H1 (cell line): ENCODE measurements around the gene MAP3K14. TPM values are rescaled to one million over a fixed set of nuclear protein-coding genes. Genes with fewer than 3 reads are reported as not detected.

Source experiments
- CTCF ChIA-PET: fragments of 300-600 bp; sonication (Branson Sonifier 250); formaldehyde crosslinking; loops from one replicate; lab custom pipeline; 2021; ENCODE audit not compliant: partially characterized antibody; lab: Charles Lee
- POLR2A ChIA-PET: fragments of 300-600 bp; sonication (Branson Sonifier 250); formaldehyde crosslinking; loops from one replicate; lab custom pipeline; 2021; ENCODE audit warnings: inconsistent platforms; ENCODE audit not compliant: partially characterized antibody; lab: Charles Lee
- DNase-seq, 2 experiments: peaks; one replicate each; pipeline versions ENCODE4 v3.0.0 to v3.0.0-alpha.2; 2010 to 2022; ENCODE audit warnings: low spot score in 2 of 2, low read depth in 1 of 2, mixed read lengths in 1 of 2
- FAIRE-seq: peaks from 2 replicates; lab custom pipeline; 2011; peaks lifted over from hg19 to GRCh38; lab: Jason Lieb, UNC
- H2AFZ ChIP-seq: 2 replicates; pipeline ENCODE4 v1.8.1; 2012; ENCODE audit warnings: low read length, inconsistent platforms
- H2AK5ac ChIP-seq: 2 replicates; pipeline ENCODE4 v1.6.1; 2013; ENCODE audit warnings: low read depth, low read length
- H2BK120ac ChIP-seq: replicated peaks from 2 replicates; pipeline ENCODE3; 2013; ENCODE audit warnings: low read depth, low read length, inconsistent platforms
- H2BK12ac ChIP-seq: 2 replicates; pipeline ENCODE4 v1.6.1; 2013; ENCODE audit warnings: low read depth, low read length
- H2BK15ac ChIP-seq: 2 replicates; pipeline ENCODE4 v1.6.1; 2013; ENCODE audit warnings: low read length
- H2BK20ac ChIP-seq: 2 replicates; pipeline ENCODE4 v1.6.1; 2013; ENCODE audit warnings: low read length
- H2BK5ac ChIP-seq: 2 replicates; pipeline ENCODE4 v1.6.1; 2013; ENCODE audit warnings: low read depth, low read length
- H3K14ac ChIP-seq: 2 replicates; pipeline ENCODE4 v1.6.1; 2013; ENCODE audit warnings: inconsistent platforms; ENCODE audit not compliant: insufficient read length
- H3K18ac ChIP-seq: 2 replicates; pipeline ENCODE4 v1.6.1; 2013; ENCODE audit warnings: low read length; ENCODE audit errors: extremely low read depth
- H3K23ac ChIP-seq: 2 replicates; pipeline ENCODE4 v1.6.1; 2013; ENCODE audit warnings: inconsistent platforms; ENCODE audit not compliant: insufficient read length
- H3K23me2 ChIP-seq: 2 replicates; pipeline ENCODE4 v1.6.1; 2013; ENCODE audit warnings: low read depth, low read length
- H3K27ac ChIP-seq: 2 replicates; pipeline ENCODE4 v1.6.1; 2011; ENCODE audit warnings: low read depth, low read length, inconsistent platforms
- H3K27me3 ChIP-seq, 4 experiments: replicated peaks in 1 of 4; 1 replicate in 1 of 4; 2 replicates in 3 of 4; pipeline versions ENCODE4 v1.6.1 to v1.8.1; 2011 to 2013; ENCODE audit warnings: low read length in 3 of 4, mild to moderate bottlenecking in 3 of 4, inconsistent platforms in 2 of 4, mixed read lengths in 2 of 4, moderate library complexity in 1 of 4; ENCODE audit not compliant: control insufficient read depth in 3 of 4, insufficient read depth in 3 of 4; ENCODE audit errors: extremely low read depth in 1 of 4
- H3K36me3 ChIP-seq, 4 experiments: 2 replicates each; pipeline versions ENCODE4 v1.6.1 to v1.8.1; 2011 to 2013; ENCODE audit warnings: mild to moderate bottlenecking in 4 of 4, low read length in 3 of 4, moderate library complexity in 2 of 4, control low read depth in 1 of 4, inconsistent platforms in 1 of 4; ENCODE audit not compliant: insufficient read depth in 4 of 4, control insufficient read depth in 2 of 4
- H3K4ac ChIP-seq: replicated peaks from 2 replicates; pipeline ENCODE3; 2013; ENCODE audit warnings: low read length, low read depth, mixed read lengths, inconsistent platforms; ENCODE audit not compliant: insufficient read length
- H3K4me1 ChIP-seq, 4 experiments: replicated peaks in 1 of 4; 1 replicate in 1 of 4; 2 replicates in 3 of 4; pipeline versions ENCODE4 v1.6.1 to v1.8.1; 2011 to 2013; ENCODE audit warnings: low read length in 3 of 4, inconsistent platforms in 2 of 4, mixed read lengths in 1 of 4; ENCODE audit not compliant: insufficient read depth in 4 of 4, control insufficient read depth in 3 of 4
- H3K4me2 ChIP-seq, 2 experiments: 2 replicates each; pipeline versions ENCODE4 v1.6.1 to v1.8.1; 2011 to 2013; ENCODE audit warnings: low read depth in 2 of 2, low read length in 2 of 2, control low read depth in 1 of 2, inconsistent platforms in 1 of 2, mild to moderate bottlenecking in 1 of 2; ENCODE audit not compliant: insufficient read depth in 1 of 2
- H3K4me3 ChIP-seq, 4 experiments: fragments of 200-600, 300-600 bp in 1 of 4; sonication (generic), shearing (Covaris generic), sonication (Bioruptor Twin) in 1 of 4; 2 replicates each; pipeline versions ENCODE4 v1.5.1 to v1.8.1; 2011 to 2016; ENCODE audit warnings: low read length in 4 of 4, low read depth in 3 of 4, control low read depth in 2 of 4, inconsistent platforms in 2 of 4, mild to moderate bottlenecking in 2 of 4, mixed read lengths in 1 of 4, moderate library complexity in 1 of 4; ENCODE audit not compliant: insufficient read depth in 2 of 4; ENCODE audit errors: extremely low read depth in 1 of 4
- H3K56ac ChIP-seq: replicated peaks from 2 replicates; pipeline ENCODE3; 2013; ENCODE audit warnings: low read depth, mild to moderate bottlenecking, mixed read lengths, low read length, inconsistent platforms; ENCODE audit not compliant: insufficient read length
- H3K79me1 ChIP-seq: 2 replicates; pipeline ENCODE4 v1.6.1; 2013; ENCODE audit warnings: low read depth, low read length, control low read depth
- H3K79me2 ChIP-seq, 2 experiments: 2 replicates each; pipeline versions ENCODE4 v1.6.1 to v1.8.1; 2012 to 2013; ENCODE audit warnings: low read length in 2 of 2, mild to moderate bottlenecking in 2 of 2, inconsistent platforms in 1 of 2; ENCODE audit not compliant: insufficient read depth in 2 of 2, control insufficient read depth in 1 of 2
- H3K9ac ChIP-seq, 4 experiments: replicated peaks in 1 of 4; 1 replicate in 1 of 4; 2 replicates in 3 of 4; pipeline versions ENCODE4 v1.6.1 to v1.8.1; 2011 to 2013; ENCODE audit warnings: low read depth in 3 of 4, low read length in 3 of 4, control low read depth in 2 of 4, mild to moderate bottlenecking in 2 of 4, moderate library complexity in 2 of 4, inconsistent platforms in 1 of 4; ENCODE audit errors: extremely low read depth in 1 of 4
- H3K9me3 ChIP-seq, 2 experiments: 2 replicates each; pipeline versions ENCODE4 v1.6.1 to v1.8.1; 2012 to 2013; ENCODE audit warnings: mild to moderate bottlenecking in 2 of 2, moderate library complexity in 2 of 2, control low read depth in 1 of 2, inconsistent platforms in 1 of 2, low read depth in 1 of 2, low read length in 1 of 2, mixed read lengths in 1 of 2; ENCODE audit not compliant: insufficient read depth in 2 of 2
- H4K20me1 ChIP-seq, 2 experiments: replicated peaks in 1 of 2; 2 replicates each; pipeline versions ENCODE3 to v1.8.1; 2011 to 2013; ENCODE audit warnings: inconsistent platforms in 2 of 2, low read length in 2 of 2, mild to moderate bottlenecking in 1 of 2; ENCODE audit not compliant: insufficient read depth in 2 of 2, control insufficient read depth in 1 of 2
- H4K5ac ChIP-seq: 2 replicates; pipeline ENCODE4 v1.6.1; 2013; ENCODE audit warnings: low read length, low read depth, mixed read lengths, inconsistent platforms; ENCODE audit not compliant: insufficient read length
- H4K8ac ChIP-seq: 2 replicates; pipeline ENCODE4 v1.8.0; 2013; ENCODE audit warnings: mild to moderate bottlenecking, moderate library complexity, low read length, inconsistent platforms; ENCODE audit not compliant: insufficient read depth; ENCODE audit errors: extremely low read depth
- H4K91ac ChIP-seq: replicated peaks from 2 replicates; pipeline ENCODE3; 2013; ENCODE audit warnings: low read length, mixed read lengths, inconsistent platforms; ENCODE audit not compliant: insufficient read length
- BACH1 ChIP-seq: IDR thresholded peaks from 2 replicates; pipeline ENCODE4 v1.6.1; 2012; ENCODE audit warnings: low read length, improper control_type of control experiment
- BCL11A ChIP-seq, 2 experiments: IDR thresholded peaks; one replicate each; pipeline ENCODE4 v1.6.1; 2011; ENCODE audit warnings: low read depth in 2 of 2, low read length in 2 of 2, mild to moderate bottlenecking in 2 of 2
- BRCA1 ChIP-seq: IDR thresholded peaks from 2 replicates; pipeline ENCODE4 v1.6.1; 2012; ENCODE audit warnings: low read depth, low read length, improper control_type of control experiment
- CBX8 ChIP-seq: fragments of 300-800, 300-1000 bp; sonication (generic); IDR thresholded peaks from 2 replicates; pipeline ENCODE4 v1.7.1; 2016; ENCODE audit warnings: low read depth, low read length, borderline replicate concordance
- EZH2 ChIP-seq: fragments of 200-600 bp; sonication (generic); IDR thresholded peaks from 2 replicates; pipeline ENCODE4 v1.7.1; 2012; ENCODE audit warnings: low read depth, mild to moderate bottlenecking, moderate library complexity, low read length, inconsistent platforms; ENCODE audit not compliant: severe bottlenecking
- KDM1A ChIP-seq: fragments of 200-600, 300-600 bp; sonication (generic); IDR thresholded peaks from 2 replicates; pipeline ENCODE4 v1.7.1; 2016; ENCODE audit warnings: mild to moderate bottlenecking, low read length, borderline replicate concordance
- PHF8 ChIP-seq: fragments of 200-600 bp; sonication (generic); conservative IDR thresholded peaks from 2 replicates; pipeline ENCODE4 v1.7.1; 2012; ENCODE audit warnings: low read depth, mild to moderate bottlenecking, inconsistent platforms, low read length, moderate library complexity
- RAD21 ChIP-seq, 2 experiments: IDR thresholded peaks in 1 of 2; conservative IDR thresholded peaks in 1 of 2; 2 replicates each; pipeline ENCODE4 v1.6.1; 2011; ENCODE audit warnings: low read depth in 2 of 2, low read length in 2 of 2, improper control_type of control experiment in 1 of 2, inconsistent platforms in 1 of 2, mild to moderate bottlenecking in 1 of 2, moderate library complexity in 1 of 2
- RFX5 ChIP-seq: IDR thresholded peaks from 2 replicates; pipeline ENCODE4 v1.6.1; 2011; ENCODE audit warnings: low read depth, low read length, improper control_type of control experiment, borderline replicate concordance
- WGBS, 2 experiments: shearing (Covaris generic) in 1 of 2; methylation state at CpG; one replicate each; pipeline versions ENCODE4 v1.1.6 to v1.1.7; 2013 to 2015; ENCODE audit warnings: low lambda C conversion rate in 2 of 2, mixed read lengths in 2 of 2, inconsistent platforms in 1 of 2, low coverage in 1 of 2, missing lambda C conversion rate in 1 of 2; ENCODE audit not compliant: insufficient replicate concordance in 2 of 2, insufficient coverage in 1 of 2, insufficient read length in 1 of 2; ENCODE audit errors: extremely low coverage in 1 of 2, missing lambda C conversion rate in 1 of 2; 5-methylcytosine and 5-hydroxymethylcytosine counted together
- polyA plus RNA-seq, 7 experiments: library from polyadenylated mRNA; depleted of rRNA in 3 of 7; stranded (reverse) in 5 of 7; unstranded in 2 of 7; fragments of >200 nt in 5 of 7; fragments of 200-250 nt in 2 of 7; gene quantifications; 1 replicate in 5 of 7; 2 replicates in 1 of 7; 4 replicates in 1 of 7; pipeline versions ENCODE4 v1.2.1 to v1.2.3, GENCODE V29; 2011 to 2013; ENCODE audit warnings: missing spikeins in 2 of 7, mixed read lengths in 2 of 7
- total RNA-seq: library from RNA; stranded (reverse); fragmentation: NEBNext Ultra II Directional; extraction: Animal tissue kit (Norgen Biotek cat#: 25700); gene quantifications from 2 replicates; pipeline ENCODE4 v1.2.1, GENCODE V29; 2021
- TF ChIP-seq, protein P1 (sequence below): IDR thresholded peaks from 2 replicates; pipeline ENCODE4 v1.6.1; 2011; ENCODE audit warnings: low read length, improper control_type of control experiment
- TF ChIP-seq, protein P2 (sequence below): IDR thresholded peaks from 2 replicates; pipeline ENCODE4 v1.6.1; 2012; ENCODE audit warnings: inconsistent platforms

Gene MAP3K14
- total and polyA plus RNA-seq, 2 of the 8 experiments (the other 6 are each of a cell fraction or from before 2014, with no cell fraction given): 5.2 to 6.1 TPM

GRCh38 chr17:45311401-45311759, 5.4 kb downstream of the MAP3K14 start:
- H3K79me2 ChIP-seq: peaks cover 3 to 57% of the 10 kb centered on the region in 2 experiments; a peak in 3 of 4 replicates
- H2BK120ac ChIP-seq: no peak overlapping the region
- no peak overlapping the region for H2BK20ac ChIP-seq
- no peak overlapping the region for H4K91ac ChIP-seq
- peaks cover 1 to 7% of the 10 kb centered on the region in 2 experiments for H4K20me1 ChIP-seq
- H3K36me3 ChIP-seq: no peaks in the 10 kb centered on the region
- peaks cover 4% of the 10 kb centered on the region; the same call in 1 of the 2 replicates for H3K23me2 ChIP-seq
- no peak overlapping the region for H3K4me2 ChIP-seq
- no peak overlapping the region for H3K23ac ChIP-seq
- H2AFZ ChIP-seq: no peak overlapping the region
- no peak overlapping the region for H3K18ac ChIP-seq
- H3K4ac ChIP-seq: no peak overlapping the region
- no peak overlapping the region for H3K56ac ChIP-seq
- H3K4me3 ChIP-seq: no peak overlapping the region
- no peaks in the 10 kb centered on the region for H3K9me3 ChIP-seq
- FAIRE-seq (no peak), DNase-seq (no peak)
- WGBS, 2 experiments: 87% methylated on average over 4 of the region's 4 CpGs; no CpG with 5 or more reads in 1 of the 2 experiments
- POLR2A ChIA-PET: interaction anchor here (0.7 to 0.8 kb wide), 3 partner anchors 9 to 30 kb away, joined by 3 read pairs; no protein-coding TSS in a partner anchor
- no peak overlapping the region for H3K27ac ChIP-seq
- H3K27me3 ChIP-seq: no peaks in the 10 kb centered on the region; a peak in 1 of 7 replicates
- H3K9ac ChIP-seq: no peak overlapping the region
- H2BK15ac ChIP-seq: no peak overlapping the region
- H2BK5ac ChIP-seq: no peak overlapping the region
- no peak overlapping the region for H4K5ac ChIP-seq
- no peak overlapping the region for H3K14ac ChIP-seq
- CTCF ChIA-PET: interaction anchor here (0.7 to 7.4 kb wide), 15 partner anchors 9 to 1493 kb away, joined by 3 to 47 read pairs (median 4); no protein-coding TSS in a partner anchor
- H3K79me1 ChIP-seq: peaks cover 11% of the 10 kb centered on the region; the same call in 1 of the 2 replicates
- no peak overlapping the region for H4K8ac ChIP-seq
- no peak overlapping the region for H2AK5ac ChIP-seq
- no peak overlapping the region for H2BK12ac ChIP-seq
- peaks cover 0 to 3% (median 1%) of the 10 kb centered on the region in 4 experiments for H3K4me1 ChIP-seq
- TF ChIP-seq BACH1 (no peak), KDM1A (no peak), CBX8 (no peak), BRCA1 (no peak), EZH2 (no peak), PHF8 (no peak), RAD21 (IDR thresholded peaks at IDR 0.05 in 1 of 2, conservative IDR thresholded peaks at IDR 0.05 in 1 of 2; ENCODE audit: low read depth in 2 of 2, low read length in 2 of 2) (no peak), RFX5 (no peak), BCL11A (IDR thresholded peaks at IDR 0.05; ENCODE audit: low read depth in 2 of 2, low read length in 2 of 2) (no peak)
- TF ChIP-seq, protein P1, sequence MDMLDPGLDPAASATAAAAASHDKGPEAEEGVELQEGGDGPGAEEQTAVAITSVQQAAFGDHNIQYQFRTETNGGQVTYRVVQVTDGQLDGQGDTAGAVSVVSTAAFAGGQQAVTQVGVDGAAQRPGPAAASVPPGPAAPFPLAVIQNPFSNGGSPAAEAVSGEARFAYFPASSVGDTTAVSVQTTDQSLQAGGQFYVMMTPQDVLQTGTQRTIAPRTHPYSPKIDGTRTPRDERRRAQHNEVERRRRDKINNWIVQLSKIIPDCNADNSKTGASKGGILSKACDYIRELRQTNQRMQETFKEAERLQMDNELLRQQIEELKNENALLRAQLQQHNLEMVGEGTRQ: no peak
- TF ChIP-seq, protein P2, sequence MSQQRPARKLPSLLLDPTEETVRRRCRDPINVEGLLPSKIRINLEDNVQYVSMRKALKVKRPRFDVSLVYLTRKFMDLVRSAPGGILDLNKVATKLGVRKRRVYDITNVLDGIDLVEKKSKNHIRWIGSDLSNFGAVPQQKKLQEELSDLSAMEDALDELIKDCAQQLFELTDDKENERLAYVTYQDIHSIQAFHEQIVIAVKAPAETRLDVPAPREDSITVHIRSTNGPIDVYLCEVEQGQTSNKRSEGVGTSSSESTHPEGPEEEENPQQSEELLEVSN: no peak
